ENCODE results near the gene SNRPA. TPM values are rescaled to one million over a fixed set of nuclear protein-coding genes. Genes with fewer than 3 reads are reported as not detected.

Gene SNRPA
- total and polyA plus RNA-seq, 2 of the 4 experiments (the other 2 are of a cell fraction), result 30.3 to 81.3 TPM

- H2BK5ac ChIP-seq (ENCODE audit: low read depth, low read length, poor library complexity, severe bottlenecking), result no peak overlapping the region
- H3K36me3 ChIP-seq (ENCODE audit: control insufficient read depth, insufficient read depth, low read length), result peaks cover 75% of the 10 kb centered on the region
These were observed 7.5 kb downstream of the SNRPA start for GRCh38 chr19:40758491-40758890.

More at GRCh38 chr19:40758491-40758890, 7.5 kb downstream of the SNRPA start:
- Histone ChIP-seq H3K9me3 (ENCODE audit: control insufficient read depth, insufficient read depth, low read length) (no peaks in the 10 kb centered on the region), H4K20me1 (ENCODE audit: insufficient read depth, low read length) (peaks cover 42% of the 10 kb centered on the region), H3K27ac (ENCODE audit: insufficient read depth, low read length) (no peak overlapping the region), H3K9ac (ENCODE audit: low read depth, low read length) (no peak overlapping the region), H3K9me1 (ENCODE audit: insufficient read depth, low read length) (peaks cover 9% of the 10 kb centered on the region; the same call in 1 of the 2 replicates), H3K14ac (replicated peaks; ENCODE audit: low read depth, low read length) (no peak overlapping the region), H2AK5ac (ENCODE audit: low read depth, low read length) (no peak overlapping the region), H3K23ac (ENCODE audit: low read depth, low read length) (no peak overlapping the region), H2BK120ac (ENCODE audit: low read depth, low read length) (no peak overlapping the region), H2AK9ac (replicated peaks; ENCODE audit: low read depth, low read length, poor library complexity) (no peak overlapping the region), H3K18ac (ENCODE audit: low read depth, low read length) (no peak overlapping the region), H2AFZ (replicated peaks; ENCODE audit: low read length, poor library complexity) (no peak overlapping the region), H2BK20ac (ENCODE audit: low read depth, low read length) (no peak overlapping the region), H3K4me2 (ENCODE audit: low read depth, low read length) (no peak overlapping the region), H3K56ac (ENCODE audit: extremely low read depth, insufficient read depth, low read length) (no peak overlapping the region), H4K8ac (ENCODE audit: low read depth in 2 of 2, low read length in 2 of 2) (no peak overlapping the region), H3K4me1 (ENCODE audit: control insufficient read depth, insufficient read depth, low read length) (peaks cover 2% of the 10 kb centered on the region; the same call in 1 of the 2 replicates), H2BK15ac (ENCODE audit: low read depth, low read length) (no peak overlapping the region), H4K91ac (ENCODE audit: insufficient read depth, low read depth, low read length) (no peak overlapping the region), H3K4ac (ENCODE audit: low read depth, low read length) (no peak overlapping the region), H3K27me3 (ENCODE audit: control insufficient read depth, insufficient read depth, low read length) (no peaks in the 10 kb centered on the region), H4K5ac (ENCODE audit: low read depth, low read length) (no peak overlapping the region), H3K79me1 (ENCODE audit: low read depth in 1 of 2, low read length in 2 of 2) (peaks cover 41 to 66% of the 10 kb centered on the region in 2 experiments), H3K4me3 (ENCODE audit: insufficient read depth, low read depth, low read length) (no peak overlapping the region)
- intact Hi-C loops (cut with micrococcal nuclease) (no loop called here), dilution Hi-C loops (cut with HindIII; ENCODE audit: low sequenced_read_pairs, unreplicated experiment) (no loop called here), in situ Hi-C loops (cut with MboI; ENCODE audit: low sequenced_read_pairs) (no loop called here)
- TF ChIP-seq SMC3 (IDR thresholded peaks at IDR 0.05; ENCODE audit: low read depth, low read length) (no peak), MXI1 (IDR thresholded peaks at IDR 0.05; ENCODE audit: borderline replicate concordance, low read depth, low read length) (no peak), FOS (IDR thresholded peaks at IDR 0.05; ENCODE audit: low read depth, low read length) (no peak), CHD1 (IDR thresholded peaks at IDR 0.05; ENCODE audit: low read depth, low read length) (no peak), NFE2L2 (IDR thresholded peaks at IDR 0.05; ENCODE audit: low read depth, low read length) (no peak), MAZ (IDR thresholded peaks at IDR 0.05; ENCODE audit: borderline replicate concordance, low read depth, low read length) (no peak), CEBPB (IDR thresholded peaks at IDR 0.05; ENCODE audit: low read depth, low read length) (no peak), POLR2A (IDR thresholded peaks at IDR 0.05; ENCODE audit: low read depth, low read length) (no peak), RCOR1 (IDR thresholded peaks at IDR 0.05; ENCODE audit: insufficient replicate concordance, low read length) (no peak), BHLHE40 (IDR thresholded peaks at IDR 0.05; ENCODE audit: low read depth, low read length) (no peak), MAFK (IDR thresholded peaks at IDR 0.05; ENCODE audit: low read depth, low read length) (no peak)
- TF ChIP-seq, protein P1, sequence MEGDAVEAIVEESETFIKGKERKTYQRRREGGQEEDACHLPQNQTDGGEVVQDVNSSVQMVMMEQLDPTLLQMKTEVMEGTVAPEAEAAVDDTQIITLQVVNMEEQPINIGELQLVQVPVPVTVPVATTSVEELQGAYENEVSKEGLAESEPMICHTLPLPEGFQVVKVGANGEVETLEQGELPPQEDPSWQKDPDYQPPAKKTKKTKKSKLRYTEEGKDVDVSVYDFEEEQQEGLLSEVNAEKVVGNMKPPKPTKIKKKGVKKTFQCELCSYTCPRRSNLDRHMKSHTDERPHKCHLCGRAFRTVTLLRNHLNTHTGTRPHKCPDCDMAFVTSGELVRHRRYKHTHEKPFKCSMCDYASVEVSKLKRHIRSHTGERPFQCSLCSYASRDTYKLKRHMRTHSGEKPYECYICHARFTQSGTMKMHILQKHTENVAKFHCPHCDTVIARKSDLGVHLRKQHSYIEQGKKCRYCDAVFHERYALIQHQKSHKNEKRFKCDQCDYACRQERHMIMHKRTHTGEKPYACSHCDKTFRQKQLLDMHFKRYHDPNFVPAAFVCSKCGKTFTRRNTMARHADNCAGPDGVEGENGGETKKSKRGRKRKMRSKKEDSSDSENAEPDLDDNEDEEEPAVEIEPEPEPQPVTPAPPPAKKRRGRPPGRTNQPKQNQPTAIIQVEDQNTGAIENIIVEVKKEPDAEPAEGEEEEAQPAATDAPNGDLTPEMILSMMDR (conservative IDR thresholded peaks at IDR 0.05; ENCODE audit: low read depth, low read length), result no peak
- TF ChIP-seq, protein P2, sequence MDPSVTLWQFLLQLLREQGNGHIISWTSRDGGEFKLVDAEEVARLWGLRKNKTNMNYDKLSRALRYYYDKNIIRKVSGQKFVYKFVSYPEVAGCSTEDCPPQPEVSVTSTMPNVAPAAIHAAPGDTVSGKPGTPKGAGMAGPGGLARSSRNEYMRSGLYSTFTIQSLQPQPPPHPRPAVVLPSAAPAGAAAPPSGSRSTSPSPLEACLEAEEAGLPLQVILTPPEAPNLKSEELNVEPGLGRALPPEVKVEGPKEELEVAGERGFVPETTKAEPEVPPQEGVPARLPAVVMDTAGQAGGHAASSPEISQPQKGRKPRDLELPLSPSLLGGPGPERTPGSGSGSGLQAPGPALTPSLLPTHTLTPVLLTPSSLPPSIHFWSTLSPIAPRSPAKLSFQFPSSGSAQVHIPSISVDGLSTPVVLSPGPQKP (IDR thresholded peaks at IDR 0.05; ENCODE audit: borderline replicate concordance, low read depth, low read length), result no peak
- TF ChIP-seq, protein P3, sequence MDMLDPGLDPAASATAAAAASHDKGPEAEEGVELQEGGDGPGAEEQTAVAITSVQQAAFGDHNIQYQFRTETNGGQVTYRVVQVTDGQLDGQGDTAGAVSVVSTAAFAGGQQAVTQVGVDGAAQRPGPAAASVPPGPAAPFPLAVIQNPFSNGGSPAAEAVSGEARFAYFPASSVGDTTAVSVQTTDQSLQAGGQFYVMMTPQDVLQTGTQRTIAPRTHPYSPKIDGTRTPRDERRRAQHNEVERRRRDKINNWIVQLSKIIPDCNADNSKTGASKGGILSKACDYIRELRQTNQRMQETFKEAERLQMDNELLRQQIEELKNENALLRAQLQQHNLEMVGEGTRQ (IDR thresholded peaks at IDR 0.05; ENCODE audit: low read depth, low read length), result no peak
- ATAC-seq (ENCODE audit: low read depth) (no peak), DNase-seq (no peak)
- no CpG with 5 or more reads among the region's 3 CpGs for WGBS, 2 experiments (ENCODE audit: extremely low coverage in 2 of 2, insufficient read length in 1 of 2)
- ChIA-PET POLR2A (ENCODE audit: unreplicated experiment) (no interaction called here), CTCF (no interaction called here)
- no TSS peak for BruUV-seq (replicated peaks)
